Stimulated activated CD4-positive, alpha-beta T cell treated with anti-CD3 and anti-CD28 coated beads, Interleukin-12 subunit alpha, Interleukin-12 subunit beta, amount 100 ng/mL, for 4 hours (primary cell): ENCODE measurements around the gene CD164L2.
A peak's percentile ranks its signal among the peaks of the same experiment; 100 is the strongest.

Source experiments
- DNase-seq: peaks from one replicate; pipeline ENCODE4 v3.0.0-alpha.2; 2020

CD164L2 gene

DNA sequence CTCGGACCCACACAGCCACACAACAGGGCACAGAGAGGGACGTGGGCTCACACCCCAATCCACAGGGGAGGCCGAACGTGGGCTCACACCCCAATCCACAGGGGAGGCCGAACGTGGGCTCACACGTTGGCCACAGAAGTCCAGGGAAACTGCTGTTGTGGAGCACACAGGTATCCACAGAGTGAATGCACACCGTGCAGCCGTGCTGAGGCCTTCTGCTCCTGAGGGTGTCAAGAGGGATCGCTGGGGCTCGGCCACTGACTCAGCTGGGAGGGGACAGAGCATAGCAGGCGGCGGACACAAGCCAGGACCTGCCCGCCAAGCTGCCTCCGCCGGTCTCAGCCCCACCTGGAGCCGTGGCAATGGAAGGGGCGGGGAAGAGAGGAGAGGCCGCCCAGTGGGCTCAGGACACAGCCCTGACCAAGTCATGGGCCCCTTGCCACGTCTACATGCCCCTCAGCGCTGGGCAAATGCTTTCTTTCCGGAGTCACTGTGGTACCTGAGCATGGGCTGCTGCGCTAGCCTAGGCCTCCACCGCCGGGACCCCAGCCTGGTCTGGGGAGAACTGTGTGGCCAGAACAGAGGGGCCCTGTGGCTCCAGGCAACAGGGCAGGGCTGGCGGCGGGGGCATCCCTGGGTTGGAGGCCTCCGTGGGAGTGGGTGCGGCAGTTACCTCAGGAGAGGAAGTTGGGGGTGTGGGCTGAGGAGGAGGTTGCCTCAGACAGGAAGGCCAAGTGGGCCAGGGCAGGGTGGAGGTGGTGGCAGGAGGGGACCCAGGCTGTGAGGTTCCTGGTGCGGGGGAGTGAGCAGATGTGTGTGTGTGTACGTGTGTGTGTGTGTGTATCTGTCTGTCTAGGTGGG, 40.1 kb downstream of the CD164L2 start:
- DNase-seq: peak; percentile 57

DNA sequence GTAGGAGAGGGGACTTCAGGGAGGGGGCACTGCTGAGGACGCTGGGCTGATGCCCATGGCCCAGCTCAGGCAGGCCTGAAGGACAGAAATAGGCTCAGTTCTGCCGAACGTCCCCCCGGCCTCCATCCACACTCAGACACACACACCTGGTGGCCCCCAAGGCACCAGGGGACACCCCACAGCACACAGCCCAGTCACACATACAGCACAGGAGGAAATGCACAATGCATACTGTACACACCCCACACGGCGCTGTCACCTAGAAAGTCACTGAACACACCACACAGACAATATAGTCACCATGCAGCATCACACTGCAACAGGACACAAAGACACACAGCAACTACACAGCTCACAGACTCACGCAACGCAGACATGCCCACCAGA, 40.7 kb downstream of the CD164L2 start:
- DNase-seq: no peak

DNA sequence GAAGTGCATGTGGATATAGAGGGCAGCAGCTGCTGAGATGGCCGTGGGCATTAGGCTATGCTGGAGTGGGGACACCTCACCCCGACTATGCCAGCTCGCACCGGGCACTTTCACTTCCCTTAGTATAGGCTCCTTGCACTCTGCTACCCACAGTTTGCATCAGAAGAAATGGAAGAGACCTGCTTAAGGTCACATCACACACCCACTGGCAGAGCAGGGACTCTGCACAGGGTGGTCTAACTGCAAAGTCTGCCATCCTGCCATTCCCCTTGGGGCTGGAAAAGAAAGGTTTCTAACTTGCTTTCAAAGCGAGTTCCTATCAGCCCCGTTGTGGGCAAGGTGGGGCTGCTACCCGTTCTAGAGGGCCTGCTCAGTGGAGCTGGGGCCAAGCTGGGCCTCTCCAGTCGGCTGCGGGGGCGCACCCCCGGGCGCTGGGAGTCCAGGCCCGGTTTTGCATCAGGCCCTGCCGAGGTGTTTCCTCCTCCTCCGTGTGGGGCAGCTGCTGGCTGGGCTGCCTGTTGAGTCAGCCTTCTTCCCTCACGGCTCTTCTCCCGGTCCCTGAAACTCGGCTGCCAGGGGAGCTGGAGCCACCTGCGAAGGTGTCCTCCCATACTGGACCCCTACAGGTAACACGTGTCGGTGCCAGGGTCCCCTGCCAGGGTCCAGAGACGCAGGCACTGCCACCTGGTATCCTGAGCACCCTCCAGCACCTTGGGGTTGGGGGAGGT, 41.4 kb downstream of the CD164L2 start, which contains the start of gene SYTL1:
Gene SYTL1, plus strand, starts transcription at position 498 of the 728 bp plus-strand sequence. CDS start 3,313 bp downstream, outside the sequence.
- DNase-seq: peak; percentile 43

DNA sequence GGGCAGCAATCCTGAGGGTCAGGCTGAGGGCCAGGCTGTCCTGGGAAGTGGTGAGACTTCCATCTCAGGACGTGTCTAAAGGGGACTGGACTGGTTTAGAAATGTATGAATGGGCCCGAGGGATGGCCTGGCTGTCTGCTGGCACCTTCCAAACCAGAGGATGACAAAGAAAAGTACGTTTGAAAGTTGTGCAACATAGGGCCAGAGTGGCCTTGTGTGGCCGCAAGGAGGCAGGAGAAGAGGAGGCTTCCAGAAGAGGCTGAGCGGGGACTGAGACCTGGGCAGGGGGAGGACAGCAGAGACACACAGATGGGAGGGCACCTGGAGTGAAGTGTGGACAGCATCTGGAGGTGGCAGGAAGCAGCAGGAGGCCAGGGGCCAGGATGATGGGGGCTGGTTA, 43.9 kb downstream of the CD164L2 start:
- no peak for DNase-seq

DNA sequence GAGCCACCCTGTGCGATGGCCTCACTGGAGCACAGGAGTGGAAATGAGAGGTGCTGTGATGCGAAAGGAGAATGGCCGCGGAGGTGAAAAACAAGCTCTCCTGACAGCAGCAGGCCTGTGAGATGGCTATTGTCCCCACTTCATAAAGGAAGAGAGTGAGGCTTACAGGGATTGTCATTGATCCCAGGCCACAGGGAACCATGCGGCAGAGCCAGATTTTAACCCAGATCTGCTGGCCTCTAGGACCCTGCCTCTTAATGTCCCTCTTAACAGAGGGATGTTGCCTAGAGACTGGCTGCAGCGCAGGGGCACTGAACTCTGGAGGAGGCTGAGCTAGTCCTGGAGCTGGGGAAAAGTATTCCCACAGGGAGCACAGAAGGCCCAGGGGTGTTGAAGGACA, 44.4 kb downstream of the CD164L2 start:
- DNase-seq: no peak

DNA sequence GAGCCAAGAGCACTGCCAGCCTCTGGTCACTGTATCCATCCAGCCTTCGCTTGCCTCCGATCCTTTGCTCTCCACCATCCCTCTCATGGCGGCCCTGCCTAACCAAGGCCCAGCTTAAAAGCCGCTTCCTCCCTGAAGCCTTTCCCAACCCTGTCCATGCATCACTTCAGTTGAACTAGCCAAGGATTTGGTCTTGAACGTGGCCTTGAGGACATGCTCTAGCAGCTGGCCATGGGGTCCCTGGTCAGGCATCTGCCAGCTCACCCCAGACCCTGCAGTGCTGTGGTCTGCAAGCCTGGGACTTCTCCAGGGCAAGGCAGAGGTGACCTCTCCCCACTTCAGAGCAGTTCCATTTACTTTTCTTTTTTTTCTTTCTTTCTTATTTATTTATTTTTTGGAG, 46.4 kb downstream of the CD164L2 start:
- no peak for DNase-seq

DNA sequence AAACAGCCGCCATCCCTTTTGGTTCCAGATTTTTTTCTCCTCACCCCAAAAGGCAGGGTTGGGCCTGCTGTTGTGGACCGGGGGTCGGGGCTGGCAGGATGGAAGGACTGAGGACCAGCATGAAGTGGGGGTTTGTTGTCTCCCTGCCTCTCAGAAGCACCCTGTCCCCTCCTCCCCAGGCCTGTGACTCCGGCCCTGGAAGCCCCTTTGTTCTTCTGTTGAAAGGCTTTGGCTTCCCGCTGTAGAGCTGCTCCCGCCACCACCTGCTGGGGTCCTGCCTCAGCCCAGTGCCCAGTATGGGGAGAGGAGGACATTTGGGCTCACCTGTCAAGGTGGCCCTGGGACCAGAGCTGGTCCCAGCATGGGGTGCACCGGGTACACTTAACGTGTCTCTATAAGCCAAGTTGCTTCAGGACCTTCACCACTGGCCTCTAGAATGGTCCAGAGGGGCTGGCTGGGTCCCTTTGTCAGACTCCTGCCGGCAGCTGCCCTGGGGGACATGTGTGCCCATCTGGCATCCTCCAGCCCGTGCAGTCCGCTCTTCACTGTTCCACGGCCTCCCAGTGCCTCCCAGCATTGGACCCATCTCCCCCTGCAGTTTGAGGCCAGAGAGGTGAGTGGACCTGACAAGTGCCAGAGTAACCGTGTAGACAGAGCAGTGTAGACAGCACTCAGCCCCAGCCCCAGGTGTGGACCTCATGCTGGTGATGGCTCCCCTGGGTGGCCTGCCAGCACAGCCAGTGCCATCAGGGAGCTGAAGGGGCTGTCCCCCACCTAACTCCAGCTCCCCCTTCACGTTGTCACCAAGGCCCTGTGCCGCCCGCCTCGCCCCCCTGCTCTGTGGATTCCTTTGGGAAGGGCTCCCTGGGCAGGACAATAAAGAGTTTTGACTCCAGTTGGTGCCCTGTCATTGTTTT, 47.4 kb downstream of the CD164L2 start:
- DNase-seq: no peak

DNA sequence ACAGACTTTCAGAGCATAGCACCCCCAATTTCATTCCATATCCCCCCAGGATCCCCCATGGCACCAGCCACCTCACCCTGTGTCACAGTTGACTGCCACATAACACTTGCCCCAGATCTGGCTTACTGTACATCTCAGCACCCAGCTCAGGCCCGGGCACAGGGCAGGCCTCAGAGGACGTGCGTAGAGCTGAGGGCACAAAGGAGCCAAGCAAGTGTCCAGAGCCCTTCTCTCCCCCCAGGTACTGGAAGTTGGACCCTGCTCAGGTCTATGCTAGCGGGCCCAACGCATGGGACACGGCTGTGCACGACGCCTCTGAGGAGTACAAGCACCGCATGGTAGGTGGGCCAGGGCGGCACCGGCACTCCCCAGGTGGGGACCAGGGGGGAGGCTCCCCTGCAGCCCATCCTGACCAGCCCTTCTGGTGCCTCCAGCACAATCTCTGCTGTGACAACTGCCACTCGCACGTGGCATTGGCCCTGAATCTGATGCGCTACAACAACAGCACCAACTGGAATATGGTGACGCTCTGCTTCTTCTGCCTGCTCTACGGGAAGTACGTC, 49.3 kb downstream of the CD164L2 start:
- no peak for DNase-seq

DNA sequence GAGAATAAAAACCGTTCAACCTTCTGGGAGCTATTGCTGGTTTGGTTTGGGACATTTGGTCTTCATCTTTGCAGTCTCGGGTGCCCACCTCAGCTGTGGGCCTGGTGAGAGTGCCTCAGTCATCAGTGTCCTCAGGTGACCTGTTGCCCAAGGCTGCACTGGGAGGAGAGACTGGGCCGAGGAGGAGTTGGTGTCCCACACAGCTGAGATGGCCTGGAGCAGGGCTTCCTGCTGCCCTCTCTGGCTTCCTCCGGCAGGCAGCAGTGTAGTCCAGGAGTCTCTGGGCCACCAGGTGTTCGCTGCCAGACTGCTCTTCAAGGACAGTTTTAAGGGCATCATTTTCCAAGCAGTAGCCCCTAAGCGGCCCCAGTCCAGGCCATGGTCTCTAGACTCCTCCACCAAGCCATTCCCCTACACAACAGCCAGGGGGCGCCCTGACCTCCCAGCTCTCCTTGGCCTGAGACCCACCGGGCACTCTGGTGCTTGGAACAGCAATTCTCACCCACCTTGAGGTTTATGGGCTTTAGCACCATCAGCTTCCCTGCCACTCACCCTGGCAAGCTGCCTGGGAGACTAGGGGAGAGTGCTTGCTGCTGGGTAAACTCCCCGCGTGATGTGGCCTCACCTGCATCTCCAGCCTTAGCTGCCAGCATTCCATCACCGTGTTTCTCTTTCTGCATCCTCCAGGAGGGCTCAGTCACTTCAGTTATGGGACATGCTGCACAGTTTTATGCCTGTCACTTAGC, 50.4 kb downstream of the CD164L2 start:
- DNase-seq: peak; percentile 48

DNA sequence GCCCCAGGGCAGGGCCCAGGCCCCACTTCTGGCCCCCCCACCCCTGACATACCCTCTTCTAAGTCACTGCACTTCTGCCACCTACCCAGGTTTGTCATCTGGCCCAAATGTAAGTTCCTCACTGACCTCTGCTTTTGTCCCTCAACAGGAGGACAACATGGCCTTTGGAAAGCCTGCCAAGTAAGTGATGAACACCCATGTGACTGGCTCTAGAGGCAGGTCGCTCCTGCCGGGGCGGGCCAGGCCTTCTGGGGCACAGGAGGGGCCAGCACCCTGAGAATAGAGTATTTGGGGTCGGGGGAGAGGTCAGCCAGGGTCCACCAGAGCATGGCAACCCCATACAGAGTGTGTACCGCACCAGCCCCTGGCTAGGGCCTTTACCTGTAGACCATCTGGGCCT, 51.2 kb downstream of the CD164L2 start:
- no peak for DNase-seq

DNA sequence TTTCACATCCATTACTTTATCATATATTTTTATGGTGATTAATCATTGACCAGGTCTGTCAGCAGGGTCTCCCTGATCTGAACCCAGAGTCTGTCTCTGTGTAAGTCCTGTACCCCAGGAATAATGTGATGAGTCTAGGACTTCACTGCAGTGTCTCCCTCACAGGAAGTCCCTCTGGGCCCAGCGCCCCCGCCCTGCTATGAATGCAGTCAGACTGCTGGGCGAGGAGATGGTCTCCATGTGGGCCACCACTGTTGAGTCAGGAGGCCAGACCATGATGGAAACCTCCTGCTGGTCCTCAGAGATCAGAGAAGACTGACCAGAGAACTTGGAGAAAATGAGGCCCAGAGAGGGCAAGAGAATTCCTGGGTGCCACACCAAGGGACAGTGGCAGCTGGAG, 51.7 kb downstream of the CD164L2 start:
- DNase-seq: no peak

DNA sequence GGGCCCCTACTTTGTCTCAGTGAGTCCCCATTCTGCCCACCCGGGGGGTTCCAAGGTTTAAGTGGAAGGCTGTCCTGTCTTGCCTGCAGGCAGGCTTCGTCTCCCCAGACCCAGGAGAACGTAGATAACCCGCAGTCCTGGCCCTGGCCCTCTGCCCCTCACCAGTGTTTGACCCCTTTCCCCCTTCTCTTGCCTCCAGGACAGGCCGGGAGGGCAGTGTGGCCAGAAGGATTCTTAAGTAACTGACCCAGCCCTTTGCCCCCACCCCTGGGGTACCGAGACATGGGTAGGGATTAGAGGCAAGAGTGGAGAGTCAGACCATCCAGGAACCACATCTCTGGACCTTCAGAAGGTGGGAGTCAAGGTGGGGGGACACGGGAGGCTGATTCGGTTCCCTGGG, 52.3 kb downstream of the CD164L2 start:
- DNase-seq: no peak
